ENCODE results near the gene SLC6A3.

DNA sequence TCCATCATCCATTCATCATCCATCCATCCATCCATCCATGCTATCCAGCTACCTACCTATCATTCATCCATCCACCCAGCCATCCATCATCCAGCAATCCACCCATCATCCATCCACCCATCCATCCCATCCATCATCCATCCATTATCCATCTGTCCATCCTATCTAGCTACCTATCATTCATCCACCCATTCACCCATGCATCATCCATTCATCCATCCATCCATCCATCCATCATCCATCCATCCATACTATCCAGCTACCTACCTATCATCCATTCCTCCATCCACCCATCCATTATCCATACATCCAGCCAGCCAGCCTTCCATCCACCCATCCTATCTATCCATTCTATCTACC lies 26.3 kb downstream of the SLC6A3 start:
- TF ChIP-seq POLR2AphosphoS5 (IDR thresholded peaks at IDR 0.05; ENCODE audit: low read depth, low read length) = no peak
- TF ChIP-seq TAF1 (IDR thresholded peaks at IDR 0.05; ENCODE audit: borderline replicate concordance, insufficient read depth, low read length) = no peak
- TF ChIP-seq, protein P1, sequence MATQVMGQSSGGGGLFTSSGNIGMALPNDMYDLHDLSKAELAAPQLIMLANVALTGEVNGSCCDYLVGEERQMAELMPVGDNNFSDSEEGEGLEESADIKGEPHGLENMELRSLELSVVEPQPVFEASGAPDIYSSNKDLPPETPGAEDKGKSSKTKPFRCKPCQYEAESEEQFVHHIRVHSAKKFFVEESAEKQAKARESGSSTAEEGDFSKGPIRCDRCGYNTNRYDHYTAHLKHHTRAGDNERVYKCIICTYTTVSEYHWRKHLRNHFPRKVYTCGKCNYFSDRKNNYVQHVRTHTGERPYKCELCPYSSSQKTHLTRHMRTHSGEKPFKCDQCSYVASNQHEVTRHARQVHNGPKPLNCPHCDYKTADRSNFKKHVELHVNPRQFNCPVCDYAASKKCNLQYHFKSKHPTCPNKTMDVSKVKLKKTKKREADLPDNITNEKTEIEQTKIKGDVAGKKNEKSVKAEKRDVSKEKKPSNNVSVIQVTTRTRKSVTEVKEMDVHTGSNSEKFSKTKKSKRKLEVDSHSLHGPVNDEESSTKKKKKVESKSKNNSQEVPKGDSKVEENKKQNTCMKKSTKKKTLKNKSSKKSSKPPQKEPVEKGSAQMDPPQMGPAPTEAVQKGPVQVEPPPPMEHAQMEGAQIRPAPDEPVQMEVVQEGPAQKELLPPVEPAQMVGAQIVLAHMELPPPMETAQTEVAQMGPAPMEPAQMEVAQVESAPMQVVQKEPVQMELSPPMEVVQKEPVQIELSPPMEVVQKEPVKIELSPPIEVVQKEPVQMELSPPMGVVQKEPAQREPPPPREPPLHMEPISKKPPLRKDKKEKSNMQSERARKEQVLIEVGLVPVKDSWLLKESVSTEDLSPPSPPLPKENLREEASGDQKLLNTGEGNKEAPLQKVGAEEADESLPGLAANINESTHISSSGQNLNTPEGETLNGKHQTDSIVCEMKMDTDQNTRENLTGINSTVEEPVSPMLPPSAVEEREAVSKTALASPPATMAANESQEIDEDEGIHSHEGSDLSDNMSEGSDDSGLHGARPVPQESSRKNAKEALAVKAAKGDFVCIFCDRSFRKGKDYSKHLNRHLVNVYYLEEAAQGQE (IDR thresholded peaks at IDR 0.05; ENCODE audit: insufficient read depth in 1 of 2, low read depth in 2 of 2, low read length in 2 of 2) = no peak
- no peak for TF ChIP-seq SIN3A (IDR thresholded peaks at IDR 0.05; ENCODE audit: borderline replicate concordance, insufficient read depth, low read length)
- no peak for TF ChIP-seq FOXP2 (optimal IDR thresholded peaks at IDR 0.05; ENCODE audit: borderline replicate concordance, extremely low read depth, extremely low read length, insufficient read depth)
